Pancreas (tissue), 10 donors: ENCODE measurements around the gene CLCN4. TPM values are rescaled to one million over a fixed set of nuclear protein-coding genes. Genes with fewer than 3 reads are reported as not detected.

Experiments
- ATAC-seq, 4 donors: fragments of 200-7000 bp; cut with Tn5 transposase; one replicate each; pipeline versions ENCODE4 v1.8.0 to v1.9.1; 2020; ENCODE audit warnings: mild to moderate bottlenecking in 4 of 4, moderate library complexity in 4 of 4
- DNase-seq, 6 donors: peaks; one replicate each; pipeline ENCODE4 v3.0.0-alpha.2; 2020
- FAIRE-seq: peaks from 2 replicates; lab custom pipeline; 2012; peaks lifted over from hg19 to GRCh38; lab: Jason Lieb, UNC
- H3K27ac ChIP-seq, 4 donors: fragments of 200-600 bp; sonication (generic); 1 replicate in 3 of 4; 2 replicates in 1 of 4; pipeline versions ENCODE4 v1.5.0 to v1.8.0; 2020
- H3K27me3 ChIP-seq, 4 donors: fragments of 200-600 bp; one replicate each; pipeline ENCODE4 v1.8.0; 2021
- H3K36me3 ChIP-seq, 3 donors: fragments of 200-600 bp; sonication (generic) in 1 of 3; one replicate each; pipeline versions ENCODE4 v1.5.0 to v1.8.0; 2020 to 2021
- H3K4me1 ChIP-seq, 3 donors: fragments of 200-600 bp; one replicate each; pipeline ENCODE4 v1.8.0; 2021
- H3K4me3 ChIP-seq, 4 donors: fragments of 200-600 bp; sonication (generic) in 2 of 4; one replicate each; pipeline versions ENCODE4 v1.5.0 to v1.8.0; 2020 to 2021
- H3K9me3 ChIP-seq, 4 donors: fragments of 200-600 bp; one replicate each; pipeline ENCODE4 v1.8.0; 2021
- WGBS, 2 donors: extraction: QIAGEN DNeasy Blood & Tissue Kit; methylation state at CpG; one replicate each; pipeline ENCODE4 v1.1.7; 2013; 5-methylcytosine and 5-hydroxymethylcytosine counted together
- intact Hi-C, 3 donors: fragments of 100-400 bp; cut with DNase I; formaldehyde crosslinking; loops; one replicate each; pipeline versions ENCODE4 v1.11.1 to v1.14.2; 2022
- polyA plus RNA-seq, 2 donors: library from polyadenylated mRNA; stranded (reverse); fragments of 200-250 nt; gene quantifications; one replicate each; pipeline ENCODE4 v1.2.3, GENCODE V29; 2013
- total RNA-seq, 6 donors: library from RNA; stranded (reverse); fragmentation: NEBNext Ultra II Directional in 4 of 6; extraction: Animal tissue kit (Norgen Biotek cat#: 25700) in 4 of 6; gene quantifications; one replicate each; pipeline versions ENCODE4 v1.2.1 to v1.2.4, GENCODE V29; 2021 to 2023
- TF ChIP-seq, protein P1 (sequence below), 4 donors: fragments of 200-600 bp; sonication (generic) in 3 of 4; IDR thresholded peaks; one replicate each; pipeline versions ENCODE4 v1.5.0 to v1.8.0; 2021; ENCODE audit warnings: antibody characterized with exemption in 4 of 4
- donor health status: healthy with polysubstance abuse.
- donor health status: DM: no; HTN: no; CAD: no; lungs with moderate emphysema.
- donor health status: DM: no; HTN: no; CAD: no.
- donor health status: control.
- donor health status: control.
- donor health status: Bipolar disorder and iron deficiency.
- donor health status: DM: yes; HTN: yes; CAD: no.
- donor health status: DM: no; HTN: no; CAD: no.
- donor health status: DM: no; HTN: no; CAD: no.
- donor health status: DM: yes; HTN: yes; CAD: no.

The CLCN4 gene
- total and polyA plus RNA-seq, 8 donors, result 0.57 to 4.0 (median 2.4) TPM

DNA sequence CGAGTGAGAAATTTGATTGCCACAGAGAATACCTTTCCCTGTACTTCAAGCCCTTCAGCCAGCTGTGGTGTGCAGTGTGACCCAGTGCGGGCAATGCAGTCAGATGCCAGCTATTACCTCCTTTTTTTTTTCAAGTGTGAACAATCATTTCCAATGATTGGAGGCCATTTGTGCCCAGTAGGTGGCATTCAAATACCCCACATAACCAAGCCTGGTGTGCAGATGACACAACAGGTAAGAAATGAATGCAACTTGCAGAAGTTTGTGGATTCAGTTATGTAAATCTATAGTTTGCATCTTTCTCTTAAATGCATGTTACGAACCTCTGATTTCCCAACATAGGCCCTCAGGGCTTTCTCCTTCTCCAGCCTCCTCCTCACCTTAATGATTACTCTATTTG, 98.0 kb downstream of the CLCN4 start:
- DNase-seq (peak in 1 of 6 donors; percentile 15), FAIRE-seq (no peak), ATAC-seq (peak in 3 of 4 donors; percentile 49 to 78 (median 60))
- no peaks in the 10 kb centered on the region for H3K9me3 ChIP-seq
- H3K27ac ChIP-seq, result no peak overlapping the region
- TF ChIP-seq, protein P1, sequence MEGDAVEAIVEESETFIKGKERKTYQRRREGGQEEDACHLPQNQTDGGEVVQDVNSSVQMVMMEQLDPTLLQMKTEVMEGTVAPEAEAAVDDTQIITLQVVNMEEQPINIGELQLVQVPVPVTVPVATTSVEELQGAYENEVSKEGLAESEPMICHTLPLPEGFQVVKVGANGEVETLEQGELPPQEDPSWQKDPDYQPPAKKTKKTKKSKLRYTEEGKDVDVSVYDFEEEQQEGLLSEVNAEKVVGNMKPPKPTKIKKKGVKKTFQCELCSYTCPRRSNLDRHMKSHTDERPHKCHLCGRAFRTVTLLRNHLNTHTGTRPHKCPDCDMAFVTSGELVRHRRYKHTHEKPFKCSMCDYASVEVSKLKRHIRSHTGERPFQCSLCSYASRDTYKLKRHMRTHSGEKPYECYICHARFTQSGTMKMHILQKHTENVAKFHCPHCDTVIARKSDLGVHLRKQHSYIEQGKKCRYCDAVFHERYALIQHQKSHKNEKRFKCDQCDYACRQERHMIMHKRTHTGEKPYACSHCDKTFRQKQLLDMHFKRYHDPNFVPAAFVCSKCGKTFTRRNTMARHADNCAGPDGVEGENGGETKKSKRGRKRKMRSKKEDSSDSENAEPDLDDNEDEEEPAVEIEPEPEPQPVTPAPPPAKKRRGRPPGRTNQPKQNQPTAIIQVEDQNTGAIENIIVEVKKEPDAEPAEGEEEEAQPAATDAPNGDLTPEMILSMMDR (IDR thresholded peaks at IDR 0.05), result no peak
- H3K36me3 ChIP-seq, result no peaks in the 10 kb centered on the region
- WGBS, 2 donors, result 32 to 58% methylated on average over 3 of the region's 3 CpGs
- H3K4me3 ChIP-seq, result no peak overlapping the region
- H3K27me3 ChIP-seq, result no peaks in the 10 kb centered on the region
- intact Hi-C loops, result loop anchor here in 1 of 3 donors (10.0 kb wide), 1 partner anchor 370 kb away; the partner anchor contains the start of gene MID1
- H3K4me1 ChIP-seq, result no peaks in the 10 kb centered on the region

DNA sequence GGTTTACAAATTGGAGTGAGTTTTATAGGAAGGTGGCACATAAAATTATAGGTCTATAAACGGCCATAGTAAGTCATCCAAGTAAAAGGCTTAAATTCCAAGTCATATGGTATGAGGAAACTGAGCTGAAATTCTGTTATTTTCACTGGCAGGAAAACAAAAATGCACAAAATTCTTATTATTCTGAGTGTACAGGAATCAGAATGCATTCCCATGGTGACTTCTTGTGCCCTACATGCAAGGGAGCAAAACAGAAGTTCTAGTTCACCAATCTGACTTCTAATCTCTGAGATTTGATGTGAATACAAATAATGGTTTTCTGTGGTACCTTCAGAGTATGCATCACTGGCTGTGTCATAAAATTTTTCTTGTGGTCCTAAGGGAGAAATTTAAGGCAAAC, 102.9 kb downstream of the CLCN4 start:
- no peak for DNase-seq
- Histone ChIP-seq H3K4me1 (no peaks in the 10 kb centered on the region), H3K9me3 (no peaks in the 10 kb centered on the region), H3K27me3 (no peaks in the 10 kb centered on the region), H3K36me3 (no peaks in the 10 kb centered on the region), H3K27ac (no peak overlapping the region), H3K4me3 (no peak overlapping the region)
- intact Hi-C loops, result loop anchor here in 1 of 3 donors (10.0 kb wide), 1 partner anchor 365 kb away; the partner anchor contains the start of gene MID1
- no peak for ATAC-seq
- no peak for FAIRE-seq
- TF ChIP-seq, protein P1 (IDR thresholded peaks at IDR 0.05), result no peak
- WGBS, 2 donors, result 24 to 25% methylated on average over 1 of the region's 1 CpG

DNA sequence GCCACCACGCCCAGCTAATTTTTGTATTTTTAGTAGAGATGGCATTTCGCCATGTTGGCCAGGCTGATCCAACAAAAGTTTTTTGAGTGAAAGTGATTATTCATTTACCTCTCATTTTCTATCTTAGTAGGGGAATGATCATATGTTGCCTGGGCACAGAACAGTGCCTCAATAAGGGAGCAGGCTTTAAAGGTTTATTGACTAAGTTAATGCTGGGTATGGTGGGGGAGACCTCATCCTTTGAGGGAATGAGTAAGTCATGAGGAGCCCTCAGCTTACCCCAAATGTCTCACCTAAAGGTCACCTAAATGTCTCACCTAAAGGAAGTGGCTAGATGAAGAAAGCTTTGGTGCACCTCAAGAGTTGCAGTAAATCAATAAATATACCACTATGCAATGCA, 109.0 kb downstream of the CLCN4 start:
- no peaks in the 10 kb centered on the region for H3K9me3 ChIP-seq
- TF ChIP-seq, protein P1 (IDR thresholded peaks at IDR 0.05), result no peak
- H3K4me3 ChIP-seq, result no peak overlapping the region
- H3K36me3 ChIP-seq, result no peaks in the 10 kb centered on the region
- H3K4me1 ChIP-seq, result no peaks in the 10 kb centered on the region
- intact Hi-C loops, result no loop called here
- ATAC-seq (no peak), FAIRE-seq (no peak), DNase-seq (no peak)
- H3K27ac ChIP-seq, result no peak overlapping the region
- 71% methylated on average over 2 of the region's 2 CpGs for WGBS, 2 donors
- peaks cover 0 to 6% (median 0%) of the 10 kb centered on the region in 4 donors for H3K27me3 ChIP-seq

DNA sequence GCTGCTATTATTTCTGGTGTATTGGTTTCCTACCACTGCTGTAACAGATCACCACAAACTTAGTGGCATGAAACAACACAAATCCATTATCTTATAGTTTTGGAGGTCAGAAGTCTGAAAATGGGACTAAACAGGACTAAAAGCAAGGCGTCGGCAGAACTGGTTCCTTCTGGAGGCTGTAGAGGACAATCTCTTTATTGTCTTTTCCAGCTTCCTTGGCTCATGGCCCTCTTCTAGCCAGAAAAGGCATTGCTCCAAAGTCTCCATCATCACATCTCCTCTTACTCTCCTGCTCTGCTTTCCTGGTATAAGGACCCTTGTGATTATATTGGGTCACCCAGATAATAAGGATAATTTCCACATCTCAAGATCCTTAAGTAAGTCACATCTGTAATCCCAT, 121.9 kb downstream of the CLCN4 start:
- H3K27me3 ChIP-seq, result peaks cover 0 to 3% (median under 1%) of the 10 kb centered on the region in 4 donors
- WGBS, 2 donors, result 81 to 97% methylated on average over 2 of the region's 2 CpGs
- ATAC-seq, result no peak

DNA sequence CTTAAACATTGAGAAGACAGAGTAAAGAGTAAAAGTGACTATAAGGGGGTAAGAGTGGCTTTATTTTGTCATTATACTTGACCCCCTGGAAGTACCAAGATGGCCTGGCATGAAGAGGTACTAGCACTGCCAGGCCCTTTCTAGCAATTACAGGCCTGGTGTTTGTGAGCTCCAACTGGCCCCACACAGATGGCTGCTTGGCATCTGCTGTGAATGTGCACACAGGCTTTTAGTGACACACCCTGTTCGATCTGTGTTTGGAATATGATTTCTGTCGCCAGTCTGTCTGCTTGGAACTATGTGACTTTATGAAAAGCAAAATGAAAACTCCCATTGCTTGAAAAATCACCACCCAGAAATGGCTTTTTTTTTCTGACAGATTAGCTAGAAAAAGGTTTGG, 123.3 kb downstream of the CLCN4 start:
- Histone ChIP-seq H3K4me3 (no peak overlapping the region), H3K36me3 (no peaks in the 10 kb centered on the region), H3K4me1 (no peaks in the 10 kb centered on the region), H3K27me3 (peaks cover 0 to 3% (median 0%) of the 10 kb centered on the region in 4 donors), H3K27ac (no peak overlapping the region), H3K9me3 (no peaks in the 10 kb centered on the region)
- no peak for ATAC-seq
- intact Hi-C loops, result no loop called here
- no peak for DNase-seq
- WGBS, 2 donors, result 64 to 71% methylated on average over 2 of the region's 2 CpGs
- no peak for FAIRE-seq
- TF ChIP-seq, protein P1 (IDR thresholded peaks at IDR 0.05), result no peak

More for the DNA sequence above, 121.9 kb downstream of the CLCN4 start:
- Histone ChIP-seq H3K9me3 (no peaks in the 10 kb centered on the region), H3K36me3 (no peaks in the 10 kb centered on the region), H3K27ac (no peak overlapping the region), H3K4me3 (no peak overlapping the region), H3K4me1 (no peaks in the 10 kb centered on the region)
- TF ChIP-seq, protein P1 (IDR thresholded peaks at IDR 0.05), result no peak
- FAIRE-seq (no peak), DNase-seq (no peak)
- intact Hi-C loops, result no loop called here
